ENCODE data around the gene LY6G5B. TPM values are rescaled to one million over a fixed set of nuclear protein-coding genes. Genes with fewer than 3 reads are reported as not detected.

LY6G5B gene
- total and polyA plus RNA-seq, 2 of the 4 experiments (the other 2 are of a cell fraction): 2.2 to 13.6 TPM

DNA sequence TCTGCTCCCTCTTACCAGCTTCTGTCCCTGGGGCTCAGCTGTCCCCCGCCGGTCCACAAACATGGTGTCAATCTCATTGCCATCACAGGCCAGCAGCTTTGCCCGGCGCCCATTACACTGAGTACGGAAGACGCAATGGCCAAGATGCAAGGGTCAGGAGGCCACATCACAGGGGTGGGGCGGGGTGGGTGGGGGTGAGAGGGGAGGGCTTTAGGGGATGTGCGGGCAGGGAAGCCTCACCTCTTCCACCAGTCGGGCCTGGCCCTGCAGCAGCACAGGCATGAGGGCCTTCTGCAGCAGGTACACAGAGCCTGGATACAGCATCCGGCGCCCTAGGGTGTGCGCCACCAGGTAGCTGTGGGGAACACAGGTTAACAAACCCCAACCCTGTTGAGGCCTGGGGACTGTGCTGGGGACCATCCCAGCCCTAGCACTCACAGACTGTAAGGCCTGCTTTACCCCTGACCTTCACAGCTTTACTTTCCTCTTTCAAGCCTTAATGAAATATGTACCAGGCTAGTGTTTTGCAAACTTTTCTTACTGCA, 21.9 kb downstream of the LY6G5B start:
- H3K23ac ChIP-seq (ENCODE audit: low read depth, low read length): no peak overlapping the region
- ChIA-PET POLR2A (ENCODE audit: unreplicated experiment) (no interaction called here), CTCF (no interaction called here)
- 100% methylated on average over 1 of the region's 12 CpGs; no CpG with 5 or more reads in 1 of the 2 experiments for WGBS, 2 experiments (ENCODE audit: extremely low coverage in 2 of 2, insufficient read length in 1 of 2)
- H3K4me3 ChIP-seq (ENCODE audit: insufficient read depth, low read depth, low read length): no peak overlapping the region
- no peaks in the 10 kb centered on the region for H3K27me3 ChIP-seq (ENCODE audit: control insufficient read depth, insufficient read depth, low read length)
- in situ Hi-C loops (cut with MboI; ENCODE audit: low sequenced_read_pairs): no loop called here
- H2BK5ac ChIP-seq (ENCODE audit: low read depth, low read length, poor library complexity, severe bottlenecking): no peak overlapping the region
- no peaks in the 10 kb centered on the region for H3K9me3 ChIP-seq (ENCODE audit: control insufficient read depth, insufficient read depth, low read length)
- no peak overlapping the region for H3K9ac ChIP-seq (ENCODE audit: low read depth, low read length)
- H3K56ac ChIP-seq (ENCODE audit: extremely low read depth, insufficient read depth, low read length): no peak overlapping the region
- H3K18ac ChIP-seq (ENCODE audit: low read depth, low read length): no peak overlapping the region
- no peak overlapping the region for H4K5ac ChIP-seq (ENCODE audit: low read depth, low read length)
- intact Hi-C loops (cut with micrococcal nuclease): no loop called here
- DNase-seq: no peak
- no peak overlapping the region for H4K8ac ChIP-seq (ENCODE audit: low read depth in 2 of 2, low read length in 2 of 2)
- no peak overlapping the region for H2BK120ac ChIP-seq (ENCODE audit: low read depth, low read length)
- no peak overlapping the region for H2BK15ac ChIP-seq (ENCODE audit: low read depth, low read length)
- peaks cover 4 to 8% of the 10 kb centered on the region in 2 experiments; a peak in 2 of 4 replicates for H3K79me1 ChIP-seq (ENCODE audit: low read depth in 1 of 2, low read length in 2 of 2)
- dilution Hi-C loops (cut with HindIII; ENCODE audit: low sequenced_read_pairs, unreplicated experiment): no loop called here
- TF ChIP-seq MAZ (IDR thresholded peaks at IDR 0.05; ENCODE audit: borderline replicate concordance, low read depth, low read length): no peak
- H3K36me3 ChIP-seq (ENCODE audit: control insufficient read depth, insufficient read depth, low read length): peaks cover 75% of the 10 kb centered on the region
- H4K91ac ChIP-seq (ENCODE audit: insufficient read depth, low read depth, low read length): no peak overlapping the region
- no peak overlapping the region for H3K4me2 ChIP-seq (ENCODE audit: low read depth, low read length)
- H2AFZ ChIP-seq (replicated peaks; ENCODE audit: low read length, poor library complexity): no peak overlapping the region
- BruUV-seq (replicated peaks): no TSS peak
- H4K20me1 ChIP-seq (ENCODE audit: insufficient read depth, low read length): no peaks in the 10 kb centered on the region
- H3K9me1 ChIP-seq (ENCODE audit: insufficient read depth, low read length): no peaks in the 10 kb centered on the region
- ATAC-seq (ENCODE audit: low read depth): no peak
- no peak overlapping the region for H3K27ac ChIP-seq (ENCODE audit: insufficient read depth, low read length)
- H3K14ac ChIP-seq (replicated peaks; ENCODE audit: low read depth, low read length): no peak overlapping the region
- no peak overlapping the region for H2BK20ac ChIP-seq (ENCODE audit: low read depth, low read length)
- peak overlapping the region; percentile 37 for H2AK9ac ChIP-seq (replicated peaks; ENCODE audit: low read depth, low read length, poor library complexity)
- no peak overlapping the region for H3K4ac ChIP-seq (ENCODE audit: low read depth, low read length)
- H2AK5ac ChIP-seq (ENCODE audit: low read depth, low read length): no peak overlapping the region
- no peaks in the 10 kb centered on the region for H3K4me1 ChIP-seq (ENCODE audit: control insufficient read depth, insufficient read depth, low read length)

Measured in IMR-90 (cell line).